GM15510 (cell line): ENCODE measurements around the gene C1QB.

Experiments
- POLR2A ChIP-seq: IDR thresholded peaks from 3 replicates; pipeline ENCODE4 v1.6.1; 2011; ENCODE audit warnings: borderline replicate concordance; ENCODE audit not compliant: insufficient read length; ENCODE audit errors: extremely low read depth

The C1QB gene

DNA sequence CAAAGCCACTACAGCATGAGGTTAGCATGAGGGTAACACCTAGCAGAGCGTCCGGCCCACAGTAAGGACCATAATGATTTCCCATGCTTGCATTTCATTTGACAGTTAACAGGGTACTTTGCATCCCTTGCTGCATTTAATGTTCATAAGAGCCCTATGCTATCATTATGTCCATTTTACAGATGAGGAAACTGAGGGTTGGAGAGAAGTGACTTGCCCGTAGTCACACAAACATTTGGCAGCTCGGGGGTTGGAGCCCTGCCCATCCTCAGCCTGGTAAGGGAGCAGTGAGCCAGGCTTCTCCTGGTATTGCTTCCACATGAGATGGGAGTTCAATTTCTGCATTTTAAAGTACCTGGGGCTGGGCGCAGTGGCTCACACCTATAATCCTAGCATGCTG lies 41.1 kb downstream of the C1QB start:
- no peak for TF ChIP-seq POLR2A

DNA sequence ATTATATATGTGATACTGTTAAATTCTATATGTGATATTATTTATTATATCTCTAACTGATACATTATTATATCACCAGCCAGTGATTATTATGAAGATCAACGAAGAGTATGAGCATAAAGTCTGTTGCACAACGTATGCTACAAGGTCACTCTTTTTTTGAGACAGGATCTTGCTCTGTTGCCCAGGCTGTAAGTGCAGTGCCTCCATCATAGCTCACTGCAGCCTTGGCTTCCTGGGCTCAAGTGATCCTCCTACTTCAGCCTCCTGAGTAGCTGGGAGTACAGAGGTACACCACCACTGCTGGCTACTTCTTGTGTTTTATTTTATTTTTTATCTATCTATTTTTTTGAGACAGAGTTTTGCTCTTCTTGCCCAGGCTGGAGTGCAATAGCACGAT lies 43.6 kb downstream of the C1QB start:
- no peak for TF ChIP-seq POLR2A

DNA sequence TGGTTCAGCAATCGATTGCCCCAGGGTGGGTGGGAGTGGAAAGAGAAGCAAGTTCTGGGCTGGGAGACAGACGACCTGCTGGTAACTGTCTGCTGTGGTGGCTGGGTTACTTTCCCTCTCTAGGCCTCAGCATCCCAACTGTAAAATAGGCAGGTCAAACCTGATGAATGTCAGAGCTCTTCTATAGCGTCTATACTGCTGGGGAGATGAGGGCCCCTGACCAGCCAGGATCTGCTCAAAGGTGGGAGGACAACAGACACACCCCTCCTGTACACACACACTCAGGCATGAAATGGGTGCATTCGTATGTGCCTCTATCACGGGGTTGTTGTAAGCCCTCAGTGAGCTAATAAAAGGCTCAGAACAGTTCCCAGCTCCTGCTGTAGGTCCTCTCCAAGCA lies 44.9 kb downstream of the C1QB start:
- no peak for TF ChIP-seq POLR2A

DNA sequence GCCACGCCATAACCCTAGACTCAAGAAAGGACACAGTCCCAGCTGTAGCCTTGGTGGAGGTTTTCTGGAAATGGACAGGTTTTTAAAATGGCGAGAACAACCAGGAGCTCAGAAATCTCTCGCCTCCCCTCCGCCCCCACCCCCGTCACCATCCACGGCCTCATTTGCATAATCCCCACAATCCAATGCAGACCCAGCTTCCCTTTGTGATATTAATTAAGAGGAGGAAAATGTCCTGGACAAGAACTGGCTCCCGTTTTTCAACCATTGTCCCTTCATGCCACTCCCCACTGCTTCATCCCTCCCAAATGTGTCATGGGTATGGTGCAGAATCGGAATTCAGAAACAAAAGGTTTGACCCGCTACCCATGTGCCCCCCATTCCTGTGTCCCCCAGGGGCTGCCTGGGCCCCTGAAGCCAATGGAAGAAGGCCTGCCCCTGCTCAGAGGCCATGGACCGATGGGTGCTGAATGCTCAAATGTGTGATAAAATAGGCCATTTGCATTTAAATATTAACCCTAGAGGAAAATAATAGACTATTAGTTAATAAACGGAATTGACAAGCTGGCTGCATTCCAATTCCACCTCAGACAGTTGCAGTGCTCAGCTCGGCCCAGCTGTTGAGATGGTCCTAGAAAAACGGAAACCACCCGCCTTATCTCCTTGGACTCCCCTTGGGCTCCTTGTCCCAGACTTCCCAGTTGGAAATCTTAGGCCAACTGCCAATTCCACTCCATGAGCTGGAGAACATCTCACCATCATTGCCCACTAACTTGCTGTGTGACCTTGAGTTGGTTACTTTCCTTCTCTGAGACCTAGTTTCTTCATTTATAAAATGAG lies 46.9 kb downstream of the C1QB start:
- TF ChIP-seq POLR2A, result no peak

DNA sequence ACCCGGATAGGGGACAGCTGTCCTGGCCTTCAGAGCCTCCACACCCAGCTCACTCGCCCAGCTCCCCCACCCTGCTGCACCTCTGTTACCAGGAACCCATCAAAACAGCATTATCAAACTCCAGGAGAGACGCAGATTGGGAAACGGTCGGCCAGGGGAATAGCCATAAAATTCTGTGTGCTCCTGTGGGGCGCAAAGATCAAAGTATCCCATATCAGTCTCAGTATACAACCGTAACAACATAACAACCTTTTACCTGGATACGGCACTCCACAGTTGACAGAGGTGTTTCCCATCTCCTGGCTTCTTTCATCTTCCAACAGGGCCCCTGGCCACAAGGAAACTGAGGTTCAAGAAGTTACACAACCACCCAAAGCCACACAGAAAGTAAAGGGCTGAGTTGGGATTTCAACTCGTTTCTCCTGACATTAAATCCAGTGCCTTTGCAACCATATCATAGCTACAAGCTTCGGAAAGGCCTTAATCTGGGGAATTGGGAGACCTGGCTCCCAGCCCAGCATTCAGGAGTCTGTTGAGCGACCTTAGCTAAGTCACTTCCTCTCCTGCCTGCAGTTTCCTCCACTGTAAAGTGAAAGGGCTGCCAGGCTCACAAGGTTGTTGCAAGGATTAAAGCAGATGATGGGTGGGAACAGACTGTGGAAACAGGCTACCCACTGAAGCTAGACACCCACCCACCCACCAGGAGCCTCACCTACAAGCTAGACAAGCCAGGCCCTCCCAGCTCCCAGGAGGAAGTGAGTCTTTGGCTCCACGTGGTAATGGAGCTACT lies 49.5 kb downstream of the C1QB start:
- TF ChIP-seq POLR2A, result no peak

DNA sequence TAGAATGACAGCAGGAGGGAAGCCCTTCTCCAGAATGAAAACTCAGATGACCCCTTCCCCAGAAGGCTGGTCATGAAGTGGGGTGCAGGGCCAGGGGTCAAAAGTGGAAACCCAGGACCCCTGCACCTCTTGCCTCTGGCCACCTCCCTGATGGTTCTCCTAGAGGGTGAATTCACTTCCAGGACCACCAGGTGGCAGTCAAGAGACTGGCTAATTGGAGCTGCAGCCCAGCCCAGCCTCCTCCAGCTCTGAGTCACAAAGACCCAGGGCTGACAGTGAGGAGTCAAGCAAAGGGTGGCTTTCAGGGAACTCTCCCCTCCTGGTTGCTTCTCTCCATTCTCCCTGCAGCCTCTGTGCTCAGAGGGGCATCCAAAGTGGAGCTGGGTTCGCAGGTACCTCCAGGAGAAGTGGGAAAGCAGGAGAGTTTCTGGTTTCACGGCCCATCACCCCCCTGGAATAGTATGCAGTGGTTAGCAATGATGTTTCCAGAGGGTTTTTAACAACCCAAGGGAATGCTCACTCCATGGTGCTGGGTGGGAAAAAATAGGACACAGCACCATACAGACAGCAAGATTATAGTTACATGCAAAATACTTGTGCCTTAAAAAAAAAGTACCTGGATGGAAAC lies 51.5 kb downstream of the C1QB start:
- no peak for TF ChIP-seq POLR2A

DNA sequence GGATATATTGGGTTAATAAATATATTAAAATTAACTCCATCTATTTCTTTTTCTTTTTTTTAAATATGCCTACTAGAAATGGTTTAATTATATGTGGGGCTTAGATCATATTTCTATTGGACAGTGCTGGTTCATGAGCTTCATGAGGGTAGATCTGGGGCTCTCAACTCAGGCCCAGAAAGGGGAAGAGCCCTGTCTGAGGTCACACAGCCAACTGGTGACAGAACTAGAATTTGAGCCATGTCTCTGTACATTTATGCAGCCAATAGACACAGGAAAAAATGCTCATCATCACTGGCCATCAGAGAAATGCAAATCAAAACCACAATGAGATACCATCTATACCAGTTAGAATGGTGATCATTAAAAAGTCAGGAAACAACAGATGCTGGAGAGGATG lies 52.5 kb downstream of the C1QB start:
- no peak for TF ChIP-seq POLR2A

DNA sequence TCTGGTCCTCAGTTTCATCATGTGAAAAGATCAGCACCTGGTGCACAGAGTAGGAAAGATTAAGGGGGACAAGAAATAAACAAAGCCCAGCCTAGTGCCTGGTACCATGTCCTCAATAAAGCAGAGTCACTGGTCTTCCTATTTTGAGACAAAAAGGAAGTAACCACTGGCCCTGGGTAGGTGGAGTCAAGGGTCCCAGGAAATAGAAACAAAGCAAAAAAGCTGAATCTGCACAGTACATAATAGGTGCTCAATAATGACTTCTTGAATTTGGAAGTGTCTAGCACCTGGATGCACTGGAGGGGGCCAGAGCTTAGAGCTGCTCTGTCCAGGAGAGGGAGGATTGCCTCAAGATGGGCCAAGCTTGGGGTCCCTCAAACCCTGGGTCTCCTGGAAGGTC lies 55.7 kb downstream of the C1QB start:
- no peak for TF ChIP-seq POLR2A

DNA sequence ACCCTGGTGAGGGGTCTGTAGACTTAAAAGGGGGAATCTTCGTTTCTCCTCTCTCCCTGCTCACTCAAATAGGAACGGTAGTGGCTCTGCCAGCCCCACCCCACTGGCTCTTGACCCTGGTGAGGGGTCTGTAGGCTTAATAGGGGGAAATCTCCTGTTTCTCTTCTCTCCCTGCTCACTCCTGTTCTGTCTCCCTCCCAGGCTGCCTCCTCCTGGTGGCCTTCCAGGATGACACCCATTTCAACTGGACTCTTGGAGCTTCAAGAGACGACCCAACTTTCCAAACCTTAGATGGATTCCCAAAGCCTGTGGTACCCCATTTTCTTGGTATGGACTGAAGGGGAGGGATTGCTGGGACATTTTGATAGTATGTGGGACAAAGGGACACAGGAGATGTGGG lies 56.2 kb downstream of the C1QB start:
- TF ChIP-seq POLR2A, result no peak

DNA sequence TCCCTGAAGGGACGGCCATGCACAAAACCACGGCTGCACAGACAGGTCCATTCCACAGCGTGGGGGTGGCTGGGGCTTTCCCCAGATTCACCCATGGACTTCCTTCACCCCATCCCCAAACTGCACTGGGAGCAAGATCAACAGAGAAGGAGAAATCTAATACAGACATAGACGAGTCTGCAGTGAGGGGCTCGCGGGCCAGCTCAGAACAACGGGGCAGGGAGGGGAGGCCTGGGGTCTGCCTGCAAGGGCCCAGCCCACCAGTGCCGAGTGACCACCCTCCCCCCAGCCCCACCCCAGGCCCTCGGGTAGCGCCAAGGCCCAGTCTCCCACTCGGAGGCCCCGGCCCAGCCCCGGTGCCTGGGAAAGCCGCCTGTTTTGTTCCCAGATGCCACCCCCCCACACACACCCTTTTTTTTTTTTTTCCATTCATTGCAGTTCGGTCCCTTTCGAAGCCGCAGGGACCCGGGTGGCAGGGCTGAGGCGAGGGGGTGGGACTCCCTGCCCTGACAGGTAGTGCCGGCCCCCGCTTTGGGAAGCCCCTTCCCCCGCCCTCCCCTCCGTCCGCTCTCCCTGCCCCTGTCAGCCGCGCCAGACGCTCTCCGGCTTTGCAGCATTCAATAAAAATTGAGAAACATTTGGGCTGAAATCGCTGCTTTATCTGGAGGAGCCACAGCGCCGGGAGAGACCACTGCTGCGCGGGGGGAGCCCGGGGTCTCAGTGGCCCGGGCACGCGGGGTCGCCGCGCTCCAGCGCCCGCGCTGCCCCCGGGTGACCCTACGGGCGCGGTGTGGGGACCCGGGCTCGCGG lies 57.1 kb downstream of the C1QB start:
- TF ChIP-seq POLR2A, result no peak

DNA sequence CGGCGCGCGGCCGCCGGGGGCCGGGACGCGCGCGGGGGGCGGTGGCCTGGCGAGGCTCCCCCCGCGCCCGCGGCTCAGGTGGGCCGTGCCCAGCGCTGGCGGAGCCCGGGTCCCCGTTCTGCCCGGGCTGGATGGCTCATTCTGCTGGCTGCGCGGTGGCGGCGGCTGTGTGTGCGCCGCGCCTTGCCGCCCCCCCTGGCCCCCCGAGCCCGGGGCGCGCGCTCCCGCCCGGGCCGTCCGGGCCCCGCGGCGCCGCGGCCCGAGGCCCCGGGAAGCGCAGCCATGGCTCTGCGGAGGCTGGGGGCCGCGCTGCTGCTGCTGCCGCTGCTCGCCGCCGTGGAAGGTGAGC lies 57.6 kb downstream of the C1QB start, which contains the start of gene EPHB2:
Gene EPHB2 (plus strand): TSS at position 139 of the 349 bp plus-strand sequence. CDS start 144 bp downstream, at position 283.
- TF ChIP-seq POLR2A, result no peak

DNA sequence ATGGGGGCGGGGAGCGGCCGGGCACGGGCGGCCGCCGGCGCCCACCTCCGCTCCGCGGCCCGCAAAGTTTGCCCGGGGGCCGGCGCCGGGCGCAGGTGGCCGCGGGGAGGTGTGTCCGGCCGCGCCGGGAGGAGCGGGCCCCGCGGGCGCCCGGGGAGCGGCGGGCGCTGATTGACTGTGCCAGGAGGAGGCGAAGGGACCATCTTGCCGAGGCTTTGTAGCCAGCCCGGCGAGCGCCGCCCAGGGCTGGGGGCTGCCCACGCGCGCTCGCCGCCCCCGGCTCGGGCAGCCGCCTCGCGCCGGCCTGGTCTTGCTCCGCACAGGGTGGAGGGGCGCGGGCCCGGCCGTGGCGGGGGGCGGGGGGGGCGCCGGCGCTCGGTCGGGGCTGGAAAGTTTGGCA lies 58.0 kb downstream of the C1QB start:
- no peak for TF ChIP-seq POLR2A
